Gastroesophageal sphincter (tissue), 4 donors: ENCODE results near the gene FCN3. TPM values are rescaled to one million over a fixed set of nuclear protein-coding genes. Genes with fewer than 3 reads are reported as not detected.

Source experiments
- ATAC-seq: fragments of 150-250 bp; one replicate; pipeline ENCODE4 v1.9.1; 2016; ENCODE audit warnings: mild to moderate bottlenecking, moderate library complexity
- H3K27ac ChIP-seq, 4 donors: fragments of 200-600 bp; sonication (generic) in 3 of 4; 1 replicate in 3 of 4; 2 replicates in 1 of 4; pipeline ENCODE4 v1.5.1; 2016 to 2019
- H3K27me3 ChIP-seq: fragments of 200-600 bp; sonication (generic); one replicate; pipeline ENCODE4 v1.5.1; 2019
- H3K36me3 ChIP-seq, 2 donors: fragments of 200-600 bp; sonication (generic); one replicate each; pipeline ENCODE4 v1.5.1; 2019; ENCODE audit warnings: control low read depth in 1 of 2
- H3K4me1 ChIP-seq, 3 donors: fragments of 200-600 bp; sonication (generic); 1 replicate in 2 of 3; 2 replicates in 1 of 3; pipeline ENCODE4 v1.5.1; 2016 to 2019; ENCODE audit warnings: control low read depth in 2 of 3
- H3K4me3 ChIP-seq, 2 donors: fragments of 200-600 bp; sonication (generic); one replicate each; pipeline ENCODE4 v1.5.1; 2019; ENCODE audit warnings: mild to moderate bottlenecking in 1 of 2, moderate library complexity in 1 of 2
- H3K9me3 ChIP-seq, 3 donors: fragments of 200-600 bp; sonication (generic); one replicate each; pipeline ENCODE4 v1.5.1; 2017 to 2019; ENCODE audit warnings: control low read depth in 2 of 3
- EP300 ChIP-seq: sonication (generic); formaldehyde crosslinking; IDR thresholded peaks from one replicate; pipeline ENCODE4 v1.6.1; 2017; ENCODE audit warnings: antibody characterized with exemption, mild to moderate bottlenecking
- POLR2A ChIP-seq, 2 donors: fragments of 450-650 bp; IDR thresholded peaks; one replicate each; pipeline ENCODE4 v1.6.1; 2017; ENCODE audit warnings: antibody characterized with exemption in 2 of 2, mild to moderate bottlenecking in 2 of 2, moderate library complexity in 1 of 2
- POLR2AphosphoS5 ChIP-seq: sonication (generic); formaldehyde crosslinking; IDR thresholded peaks from one replicate; pipeline ENCODE4 v1.6.1; 2017; ENCODE audit warnings: antibody characterized with exemption
- WGBS, 2 donors: methylation state at CpG; one replicate each; pipeline ENCODE4 v1.1.5; 2018; ENCODE audit warnings: low coverage in 1 of 2; 5-methylcytosine and 5-hydroxymethylcytosine counted together
- total RNA-seq, 4 donors: library from RNA; depleted of rRNA; stranded (reverse); fragments of >200 nt; gene quantifications; one replicate each; pipeline ENCODE4 v1.1.0, GENCODE V29; 2016
- TF ChIP-seq, protein P1 (sequence below), 4 experiments: fragments of 200-600 bp in 2 of 4; fragments of 450-650 bp in 2 of 4; sonication (generic) in 1 of 4; IDR thresholded peaks; one replicate each; pipeline ENCODE4 v1.5.1; 2017 to 2019; ENCODE audit warnings: antibody characterized with exemption in 4 of 4, mild to moderate bottlenecking in 2 of 4, moderate library complexity in 2 of 4

FCN3 gene
- total RNA-seq, 4 donors from 2014 or later: 4.6 to 11.5 (median 6.3) TPM

DNA sequence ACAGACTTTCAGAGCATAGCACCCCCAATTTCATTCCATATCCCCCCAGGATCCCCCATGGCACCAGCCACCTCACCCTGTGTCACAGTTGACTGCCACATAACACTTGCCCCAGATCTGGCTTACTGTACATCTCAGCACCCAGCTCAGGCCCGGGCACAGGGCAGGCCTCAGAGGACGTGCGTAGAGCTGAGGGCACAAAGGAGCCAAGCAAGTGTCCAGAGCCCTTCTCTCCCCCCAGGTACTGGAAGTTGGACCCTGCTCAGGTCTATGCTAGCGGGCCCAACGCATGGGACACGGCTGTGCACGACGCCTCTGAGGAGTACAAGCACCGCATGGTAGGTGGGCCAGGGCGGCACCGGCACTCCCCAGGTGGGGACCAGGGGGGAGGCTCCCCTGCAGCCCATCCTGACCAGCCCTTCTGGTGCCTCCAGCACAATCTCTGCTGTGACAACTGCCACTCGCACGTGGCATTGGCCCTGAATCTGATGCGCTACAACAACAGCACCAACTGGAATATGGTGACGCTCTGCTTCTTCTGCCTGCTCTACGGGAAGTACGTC lies 40.8 kb downstream of the FCN3 start:
- peaks cover 0 to 17% (median 0%) of the 10 kb centered on the region in 3 donors for H3K4me1 ChIP-seq
- no peak overlapping the region for H3K4me3 ChIP-seq
- no peaks in the 10 kb centered on the region for H3K27me3 ChIP-seq
- WGBS, 2 donors: 50 to 80% methylated on average over 2 to 3 of the region's 17 CpGs
- no peaks in the 10 kb centered on the region for H3K9me3 ChIP-seq
- ATAC-seq: peak; percentile 14
- H3K27ac ChIP-seq: no peak overlapping the region
- no peak for TF ChIP-seq POLR2AphosphoS5
- no peak for TF ChIP-seq POLR2A (IDR thresholded peaks at IDR 0.05)
- TF ChIP-seq, protein P1, sequence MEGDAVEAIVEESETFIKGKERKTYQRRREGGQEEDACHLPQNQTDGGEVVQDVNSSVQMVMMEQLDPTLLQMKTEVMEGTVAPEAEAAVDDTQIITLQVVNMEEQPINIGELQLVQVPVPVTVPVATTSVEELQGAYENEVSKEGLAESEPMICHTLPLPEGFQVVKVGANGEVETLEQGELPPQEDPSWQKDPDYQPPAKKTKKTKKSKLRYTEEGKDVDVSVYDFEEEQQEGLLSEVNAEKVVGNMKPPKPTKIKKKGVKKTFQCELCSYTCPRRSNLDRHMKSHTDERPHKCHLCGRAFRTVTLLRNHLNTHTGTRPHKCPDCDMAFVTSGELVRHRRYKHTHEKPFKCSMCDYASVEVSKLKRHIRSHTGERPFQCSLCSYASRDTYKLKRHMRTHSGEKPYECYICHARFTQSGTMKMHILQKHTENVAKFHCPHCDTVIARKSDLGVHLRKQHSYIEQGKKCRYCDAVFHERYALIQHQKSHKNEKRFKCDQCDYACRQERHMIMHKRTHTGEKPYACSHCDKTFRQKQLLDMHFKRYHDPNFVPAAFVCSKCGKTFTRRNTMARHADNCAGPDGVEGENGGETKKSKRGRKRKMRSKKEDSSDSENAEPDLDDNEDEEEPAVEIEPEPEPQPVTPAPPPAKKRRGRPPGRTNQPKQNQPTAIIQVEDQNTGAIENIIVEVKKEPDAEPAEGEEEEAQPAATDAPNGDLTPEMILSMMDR (IDR thresholded peaks at IDR 0.05): no peak
- TF ChIP-seq EP300: no peak
- peaks cover 0 to 98% of the 10 kb centered on the region in 2 donors for H3K36me3 ChIP-seq

- no peak overlapping the region for H3K4me3 ChIP-seq
- peaks cover 0 to 96% of the 10 kb centered on the region in 2 donors for H3K36me3 ChIP-seq
- no peaks in the 10 kb centered on the region for H3K27me3 ChIP-seq
- H3K27ac ChIP-seq: no peak overlapping the region
- no peaks in the 10 kb centered on the region for H3K9me3 ChIP-seq
- TF ChIP-seq, protein P1 (IDR thresholded peaks at IDR 0.05): peak in 3 of 4 experiments; percentile 68 to 88 (median 68)
- TF ChIP-seq EP300 (no peak), POLR2A (IDR thresholded peaks at IDR 0.05) (no peak), POLR2AphosphoS5 (no peak)
- 53 to 58% methylated on average over 5 to 7 of the region's 11 CpGs for WGBS, 2 donors
- ATAC-seq: peak; percentile 64
- peaks cover 0 to 25% (median 0%) of the 10 kb centered on the region in 3 donors for H3K4me1 ChIP-seq
Observed at GRCh38 chr1:27332536-27333281, 41.9 kb downstream of the FCN3 start.

GRCh38 chr1:27331922-27332321 lies 42.7 kb downstream of the FCN3 start:
- H3K36me3 ChIP-seq: peaks cover 0 to 96% of the 10 kb centered on the region in 2 donors
- no peak overlapping the region for H3K4me3 ChIP-seq
- no peak for ATAC-seq
- H3K27me3 ChIP-seq: no peaks in the 10 kb centered on the region
- TF ChIP-seq, protein P1 (IDR thresholded peaks at IDR 0.05): no peak
- no peak for TF ChIP-seq EP300
- TF ChIP-seq POLR2A (IDR thresholded peaks at IDR 0.05): no peak
- no peak for TF ChIP-seq POLR2AphosphoS5
- no peak overlapping the region for H3K27ac ChIP-seq
- H3K4me1 ChIP-seq: peaks cover 0 to 33% (median 0%) of the 10 kb centered on the region in 3 donors
- no peaks in the 10 kb centered on the region for H3K9me3 ChIP-seq
- no CpG with 5 or more reads among the region's 5 CpGs for WGBS, 2 donors

DNA sequence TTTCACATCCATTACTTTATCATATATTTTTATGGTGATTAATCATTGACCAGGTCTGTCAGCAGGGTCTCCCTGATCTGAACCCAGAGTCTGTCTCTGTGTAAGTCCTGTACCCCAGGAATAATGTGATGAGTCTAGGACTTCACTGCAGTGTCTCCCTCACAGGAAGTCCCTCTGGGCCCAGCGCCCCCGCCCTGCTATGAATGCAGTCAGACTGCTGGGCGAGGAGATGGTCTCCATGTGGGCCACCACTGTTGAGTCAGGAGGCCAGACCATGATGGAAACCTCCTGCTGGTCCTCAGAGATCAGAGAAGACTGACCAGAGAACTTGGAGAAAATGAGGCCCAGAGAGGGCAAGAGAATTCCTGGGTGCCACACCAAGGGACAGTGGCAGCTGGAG lies 43.2 kb downstream of the FCN3 start:
- Histone ChIP-seq H3K4me3 (no peak overlapping the region), H3K27ac (no peak overlapping the region), H3K4me1 (peaks cover 0 to 38% (median 0%) of the 10 kb centered on the region in 3 donors), H3K36me3 (peaks cover 0 to 96% of the 10 kb centered on the region in 2 donors), H3K27me3 (no peaks in the 10 kb centered on the region), H3K9me3 (no peaks in the 10 kb centered on the region)
- ATAC-seq: no peak
- WGBS, 2 donors: no CpG with 5 or more reads among the region's 3 CpGs
- TF ChIP-seq, protein P1 (IDR thresholded peaks at IDR 0.05): no peak
- no peak for TF ChIP-seq POLR2A (IDR thresholded peaks at IDR 0.05)
- TF ChIP-seq EP300: no peak
- TF ChIP-seq POLR2AphosphoS5: no peak

DNA sequence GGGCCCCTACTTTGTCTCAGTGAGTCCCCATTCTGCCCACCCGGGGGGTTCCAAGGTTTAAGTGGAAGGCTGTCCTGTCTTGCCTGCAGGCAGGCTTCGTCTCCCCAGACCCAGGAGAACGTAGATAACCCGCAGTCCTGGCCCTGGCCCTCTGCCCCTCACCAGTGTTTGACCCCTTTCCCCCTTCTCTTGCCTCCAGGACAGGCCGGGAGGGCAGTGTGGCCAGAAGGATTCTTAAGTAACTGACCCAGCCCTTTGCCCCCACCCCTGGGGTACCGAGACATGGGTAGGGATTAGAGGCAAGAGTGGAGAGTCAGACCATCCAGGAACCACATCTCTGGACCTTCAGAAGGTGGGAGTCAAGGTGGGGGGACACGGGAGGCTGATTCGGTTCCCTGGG lies 43.8 kb downstream of the FCN3 start:
- Histone ChIP-seq H3K27ac (no peak overlapping the region), H3K27me3 (no peaks in the 10 kb centered on the region), H3K36me3 (peaks cover 0 to 96% of the 10 kb centered on the region in 2 donors), H3K9me3 (no peaks in the 10 kb centered on the region), H3K4me1 (peaks cover 0 to 45% (median 0%) of the 10 kb centered on the region in 3 donors), H3K4me3 (no peak overlapping the region)
- ATAC-seq: no peak
- TF ChIP-seq POLR2AphosphoS5 (no peak), EP300 (no peak), POLR2A (IDR thresholded peaks at IDR 0.05) (no peak)
- TF ChIP-seq, protein P1 (IDR thresholded peaks at IDR 0.05): no peak
- WGBS, 2 donors: 50 to 100% methylated on average over 1 of the region's 8 CpGs
